Coronary artery (tissue), 2 donors: ENCODE data around the gene SAMM50.

Experiments
- DNase-seq: peaks from one replicate; pipeline ENCODE4 v3.0.0-alpha.2; 2017; ENCODE audit warnings: low spot score
- H3K27ac ChIP-seq, 2 donors: fragments of 200-600 bp; sonication (generic); one replicate each; pipeline ENCODE4 v1.5.1; 2016 to 2019
- H3K4me3 ChIP-seq: fragments of 200-600 bp; sonication (generic); 2 replicates; pipeline ENCODE4 v1.5.1; 2016; ENCODE audit warnings: mild to moderate bottlenecking, moderate library complexity
- CTCF ChIP-seq: fragments of 200-600 bp; sonication (generic); IDR thresholded peaks from one replicate; pipeline ENCODE4 v1.5.1; 2019; ENCODE audit warnings: antibody characterized with exemption

SAMM50 gene

GRCh38 chr22:44045145-44045544, 89.9 kb downstream of the SAMM50 start:
- TF ChIP-seq CTCF = no peak
- no peak overlapping the region for H3K27ac ChIP-seq
- DNase-seq = no peak
- H3K4me3 ChIP-seq = no peak overlapping the region
